Activated T-helper 9 cell treated with anti-CD3 and anti-CD28 coated beads, Interleukin-2, amount 50 U/mL, for 16 hours (primary cell): ENCODE data around the gene FRS2.

Experiments used
- DNase-seq: peaks from one replicate; pipeline ENCODE4 v3.0.0-alpha.2; 2020; ENCODE audit warnings: low read depth

FRS2 gene

GRCh38 chr12:69533844-69534243, 63.7 kb downstream of the FRS2 start:
- DNase-seq, result no peak

DNA sequence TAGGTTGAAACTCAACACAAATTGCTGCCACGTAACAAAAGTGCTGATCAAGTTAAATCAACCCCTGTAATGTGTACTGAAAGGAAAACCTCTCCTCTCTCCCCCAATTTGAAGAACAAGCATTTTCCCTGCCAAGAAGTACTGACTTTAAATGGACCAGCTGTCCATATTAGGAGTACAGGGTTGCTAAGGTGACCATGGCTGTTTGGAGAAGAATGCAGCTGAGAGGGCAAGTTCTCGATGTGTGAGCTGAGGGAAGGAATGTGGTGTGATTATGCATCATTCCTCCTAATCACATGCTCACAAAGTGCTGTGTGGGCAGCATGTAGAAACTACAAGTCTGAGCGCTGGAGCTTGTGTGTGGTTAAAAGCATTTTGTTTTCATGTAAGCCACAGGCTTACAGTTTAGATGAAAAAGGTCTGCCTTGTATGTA, 64.2 kb downstream of the FRS2 start:
- DNase-seq, result no peak

DNA sequence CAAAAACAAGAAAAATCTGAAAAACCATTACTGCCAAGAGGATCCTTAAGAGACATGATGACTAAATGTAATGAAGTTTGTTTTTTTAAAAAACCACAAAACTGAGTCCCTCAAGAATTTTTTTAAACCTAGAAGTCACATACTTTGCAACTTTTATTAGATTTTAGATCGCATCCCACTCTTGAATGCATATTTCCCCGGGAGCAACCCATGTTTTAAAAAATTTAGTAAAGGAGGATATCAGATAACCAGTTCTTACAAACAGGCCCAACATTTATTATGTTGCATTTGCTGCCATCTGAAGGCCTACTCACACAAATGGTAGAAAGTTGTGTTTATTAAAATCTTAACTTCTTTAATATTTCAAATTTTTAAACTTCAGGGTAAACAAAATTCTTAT, 70.8 kb downstream of the FRS2 start:
- no peak for DNase-seq

GRCh38 chr12:69544087-69544486, 73.9 kb downstream of the FRS2 start:
- no peak for DNase-seq

GRCh38 chr12:69545081-69545480, 74.9 kb downstream of the FRS2 start:
- no peak for DNase-seq

DNA sequence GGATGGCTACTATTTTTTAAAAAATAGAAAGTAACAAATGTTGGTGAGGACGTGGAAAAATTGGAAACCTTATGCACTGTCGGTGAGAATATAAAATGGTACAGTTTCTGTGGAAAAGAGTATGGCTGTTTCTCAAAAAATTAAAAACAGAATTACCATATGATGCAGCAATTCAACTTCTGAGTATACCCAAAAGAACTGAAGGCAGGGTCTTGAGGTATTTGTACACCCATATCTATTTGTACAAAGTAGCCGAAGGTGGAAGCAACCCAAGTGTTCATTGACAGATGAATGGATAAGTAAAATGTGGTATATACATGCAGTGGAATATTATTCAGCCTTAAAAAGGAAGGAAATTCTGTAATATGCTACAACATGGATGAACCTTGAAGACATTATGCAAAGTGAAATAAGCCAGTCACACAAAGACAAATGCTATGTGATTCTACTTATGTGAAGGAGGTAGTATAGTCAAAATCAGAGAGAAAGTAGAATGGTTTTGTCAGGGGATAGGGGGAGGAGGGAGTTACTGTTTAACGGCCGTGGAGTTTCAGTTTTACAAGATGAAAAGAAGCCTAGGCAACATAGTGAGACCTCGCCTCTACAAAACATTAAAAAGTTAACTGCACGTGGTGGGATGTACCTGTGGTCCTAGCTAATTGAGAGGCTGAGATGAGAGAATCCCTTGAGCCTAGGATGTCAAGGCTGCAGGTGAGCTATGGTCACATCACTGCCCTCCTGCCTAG, 76.7 kb downstream of the FRS2 start:
- DNase-seq, result no peak

DNA sequence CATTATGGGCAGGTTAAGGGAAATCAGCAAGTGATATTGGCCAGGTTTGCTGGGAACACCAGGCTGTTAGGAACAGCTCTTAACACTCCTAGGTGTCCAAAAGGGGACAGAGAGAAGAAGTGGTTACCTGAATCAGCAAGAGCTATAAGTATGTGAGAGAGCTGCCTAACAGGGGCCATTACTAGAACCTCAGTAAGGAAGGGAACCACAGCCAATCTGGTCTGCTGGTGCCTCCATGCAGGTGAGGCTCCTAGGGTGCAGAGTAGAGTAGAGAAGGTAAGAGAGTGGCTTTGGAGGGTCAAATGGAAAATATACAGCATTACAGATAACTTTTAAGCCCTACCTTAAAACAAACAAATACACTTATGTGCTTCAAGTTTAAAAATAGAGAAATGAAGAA, 78.5 kb downstream of the FRS2 start:
- DNase-seq, result no peak

DNA sequence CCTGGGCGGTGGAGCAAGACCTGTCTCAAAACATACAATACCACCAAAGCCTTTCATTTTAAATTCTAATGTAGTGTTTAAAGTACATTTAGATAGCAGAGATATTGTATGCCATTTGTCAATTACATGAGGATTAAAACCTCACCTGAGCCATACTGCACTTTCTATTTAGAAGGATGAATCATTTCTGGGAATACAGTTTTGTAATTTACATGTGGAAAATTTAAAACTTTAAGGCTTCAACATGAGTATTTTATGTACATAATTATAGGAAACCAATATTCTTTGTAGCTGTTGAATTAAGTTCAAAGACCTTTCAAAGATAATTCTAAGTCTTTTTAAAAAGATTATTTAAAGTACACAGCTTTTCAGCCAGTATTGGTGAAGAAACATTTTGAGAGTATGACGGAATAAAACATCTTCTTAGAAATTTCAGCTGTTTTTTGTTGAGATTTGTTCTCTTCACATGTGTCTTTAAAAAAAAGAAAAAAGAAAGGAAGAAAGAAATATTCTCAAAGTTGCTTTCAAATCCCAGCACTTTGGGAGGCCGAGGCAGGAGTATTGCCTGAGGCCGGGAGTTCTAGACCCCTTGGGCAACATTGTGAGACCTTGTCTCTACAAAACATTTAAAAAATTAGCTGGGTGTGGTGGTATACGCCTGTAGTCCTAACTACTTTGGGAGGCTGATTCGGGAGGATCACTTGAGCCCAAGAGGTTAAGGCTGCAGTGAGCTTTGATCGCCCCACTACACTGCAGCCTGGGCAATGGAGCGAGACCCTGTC, 80.6 kb downstream of the FRS2 start:
- DNase-seq, result no peak

DNA sequence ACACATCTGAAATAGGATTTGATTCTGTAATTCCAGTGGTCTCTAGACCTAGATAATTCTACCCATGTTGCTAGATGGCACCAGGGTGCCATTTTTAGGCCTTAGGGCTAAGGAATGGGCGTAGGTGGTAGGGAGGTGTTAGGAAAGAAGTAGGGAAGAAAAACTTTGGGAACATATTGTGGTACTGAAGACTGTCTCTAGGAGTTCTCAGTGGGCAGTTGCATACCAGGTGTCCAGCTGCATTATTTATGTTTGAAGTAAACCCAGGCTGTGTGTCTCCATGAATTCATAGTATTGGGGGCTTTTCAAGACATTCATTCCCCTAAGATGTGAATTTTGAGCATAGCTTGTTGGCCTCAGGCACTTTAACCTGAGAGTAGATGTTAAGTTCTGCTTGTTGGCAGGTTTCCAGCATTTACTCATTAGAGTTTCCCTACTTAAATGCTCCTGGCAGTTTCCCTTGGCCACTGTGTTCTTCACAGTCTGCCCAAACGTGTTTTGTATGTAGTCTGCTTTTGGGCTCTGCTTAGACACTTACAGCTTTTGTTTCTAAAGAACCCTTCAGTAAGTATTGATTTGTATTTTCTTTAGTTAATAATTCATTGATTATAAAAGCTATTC, 83.5 kb downstream of the FRS2 start:
- no peak for DNase-seq

GRCh38 chr12:69555461-69555860, 85.3 kb downstream of the FRS2 start:
- no peak for DNase-seq

- DNase-seq, result no peak
Observed at GRCh38 chr12:69556383-69556782, 86.2 kb downstream of the FRS2 start.

DNA sequence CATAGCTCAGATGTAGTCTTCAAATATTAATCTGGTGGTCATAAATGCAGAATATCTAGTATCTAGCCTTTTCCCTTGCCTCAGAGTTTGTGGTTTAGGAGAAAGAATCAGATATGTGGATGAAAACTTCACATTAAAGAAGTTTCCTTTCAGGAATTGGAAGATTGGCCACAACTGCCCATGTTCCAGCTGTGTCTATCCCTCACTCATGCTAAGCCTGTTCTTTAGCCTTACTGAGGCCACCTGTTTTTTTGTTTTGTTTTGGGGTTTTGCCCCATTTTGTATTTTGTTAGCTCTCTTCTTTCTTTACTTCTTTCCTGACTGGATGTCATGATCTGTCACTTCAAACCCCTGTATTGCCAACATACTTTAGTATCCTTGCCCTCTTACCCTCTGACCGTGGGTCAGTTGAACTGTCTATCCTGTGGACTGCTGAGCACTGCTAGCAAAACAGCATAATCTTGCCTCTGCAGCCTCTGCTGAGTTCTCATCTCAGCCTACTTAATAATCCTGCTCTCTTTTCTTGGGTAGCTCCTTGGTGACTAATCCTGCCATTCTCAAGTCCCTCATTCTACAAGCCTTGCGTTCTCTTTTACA, 93.1 kb downstream of the FRS2 start:
- DNase-seq, result no peak

- no peak for DNase-seq
Observed at GRCh38 chr12:69566603-69567002, 96.4 kb downstream of the FRS2 start.

GRCh38 chr12:69569236-69569635, 99.0 kb downstream of the FRS2 start:
- no peak for DNase-seq

- no peak for DNase-seq
Observed at GRCh38 chr12:69570000-69570516, 99.9 kb downstream of the FRS2 start.

- peak; percentile 16 for DNase-seq
Observed at GRCh38 chr12:69570545-69571399, 100.6 kb downstream of the FRS2 start.

DNA sequence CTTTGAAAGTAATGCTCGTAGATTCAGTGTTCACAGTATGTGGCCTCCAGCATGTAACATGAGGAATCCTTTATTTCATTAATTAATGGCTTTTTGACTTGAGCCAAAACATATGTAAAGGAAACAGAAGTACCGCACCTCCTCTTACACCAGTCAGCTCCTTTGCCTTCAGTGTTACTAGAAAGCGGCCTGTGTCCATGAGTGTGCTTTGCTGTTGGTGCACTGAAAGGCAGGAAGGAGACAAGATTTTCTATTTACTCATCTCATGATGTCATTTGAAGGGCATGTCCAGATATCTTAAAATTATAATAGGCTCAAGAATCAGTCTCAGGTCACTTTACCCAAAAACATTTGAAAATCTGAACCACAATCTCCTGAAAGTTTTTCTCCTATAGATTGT, 105.2 kb downstream of the FRS2 start:
- DNase-seq, result no peak

GRCh38 chr12:69578283-69578682, 108.1 kb downstream of the FRS2 start:
- DNase-seq, result no peak

DNA sequence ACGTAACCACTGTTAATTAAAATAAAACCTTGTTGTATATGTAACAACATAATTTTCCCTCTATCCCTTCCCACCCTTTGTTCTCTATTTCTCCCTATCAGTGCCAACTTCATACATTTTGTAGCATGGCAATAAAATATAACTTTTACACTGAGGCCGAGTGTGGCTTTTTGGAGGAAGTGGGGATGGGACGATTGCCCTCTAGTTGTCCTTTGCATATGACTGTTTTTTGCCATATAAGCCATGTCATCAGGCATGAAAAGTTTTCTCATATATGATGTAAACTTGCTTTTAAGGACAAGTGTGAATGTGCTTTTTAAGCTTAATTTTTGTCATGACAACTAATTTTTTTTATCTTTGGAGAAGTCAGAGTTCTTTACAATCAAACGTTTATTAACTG, 108.8 kb downstream of the FRS2 start:
- no peak for DNase-seq

GRCh38 chr12:69580074-69580473, 109.9 kb downstream of the FRS2 start:
- DNase-seq, result no peak

DNA sequence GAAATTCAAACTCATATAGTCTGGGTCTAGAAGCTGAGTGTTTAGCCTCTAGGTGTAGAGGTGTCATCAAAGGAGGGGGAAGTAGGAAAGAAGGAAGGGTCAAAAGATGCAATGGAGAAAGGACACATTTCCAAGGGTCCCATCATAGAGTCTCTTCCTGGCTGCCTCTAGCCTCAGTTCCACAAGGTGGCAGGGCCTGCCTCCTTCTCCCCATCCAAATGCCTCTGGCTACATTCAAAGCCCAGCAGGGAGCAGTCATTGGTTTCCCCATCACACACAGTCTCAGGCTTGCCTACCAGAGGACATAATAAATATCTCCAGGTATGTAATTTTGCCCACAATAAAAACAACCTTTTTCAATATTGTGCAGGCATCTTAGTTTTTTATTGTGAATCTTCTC, 113.0 kb downstream of the FRS2 start:
- no peak for DNase-seq
